Uterus (tissue), 2 donors: ENCODE data around the gene FUT8.

Experiments
- CTCF ChIP-seq, 4 experiments: fragments of 200-600 bp in 2 of 4; fragments of 450-650 bp in 2 of 4; sonication (generic) in 2 of 4; IDR thresholded peaks; one replicate each; pipeline ENCODE4 v1.5.1; 2016 to 2019; ENCODE audit warnings: antibody characterized with exemption in 4 of 4, mild to moderate bottlenecking in 2 of 4, moderate library complexity in 1 of 4
- POLR2A ChIP-seq, 2 donors: fragments of 450-650 bp; IDR thresholded peaks; one replicate each; pipeline ENCODE4 v1.6.1; 2016; ENCODE audit warnings: antibody characterized with exemption in 2 of 2, mild to moderate bottlenecking in 1 of 2, moderate library complexity in 1 of 2

GRCh38 chr14:65703996-65704395 is 291.5 kb downstream of the FUT8 start:
- TF ChIP-seq CTCF (IDR thresholded peaks at IDR 0.05) = no peak
- TF ChIP-seq POLR2A (IDR thresholded peaks at IDR 0.05) = no peak
